ENCODE data around the gene SLC66A2.

The SLC66A2 gene

GRCh38 chr18:79911344-79912270 lies 39.8 kb downstream of the SLC66A2 start:
- TF ChIP-seq FOXM1 (IDR thresholded peaks at IDR 0.05; ENCODE audit: borderline replicate concordance, low read depth) = no peak

GRCh38 chr18:79910563-79911343 lies 40.7 kb downstream of the SLC66A2 start:
- TF ChIP-seq USF1 (IDR thresholded peaks at IDR 0.05) (no peak), RAD21 (IDR thresholded peaks at IDR 0.05; ENCODE audit: low read depth) (no peak), TEAD4 (IDR thresholded peaks at IDR 0.05) (no peak), CEBPB (IDR thresholded peaks at IDR 0.05) (no peak), YY1 (IDR thresholded peaks at IDR 0.05; ENCODE audit: low read depth) (no peak), FOXM1 (IDR thresholded peaks at IDR 0.05; ENCODE audit: borderline replicate concordance, low read depth) (no peak), REST (IDR thresholded peaks at IDR 0.05; ENCODE audit: low read depth) (no peak), ZBTB7A (IDR thresholded peaks at IDR 0.05; ENCODE audit: low read depth) (no peak), EP300 (IDR thresholded peaks at IDR 0.05; ENCODE audit: borderline replicate concordance) (no peak)

- no peak for TF ChIP-seq CREB1 (IDR thresholded peaks at IDR 0.05; ENCODE audit: low read depth)
- TF ChIP-seq ZBTB7A (IDR thresholded peaks at IDR 0.05; ENCODE audit: low read depth) = no peak
- TF ChIP-seq RAD21 (IDR thresholded peaks at IDR 0.05; ENCODE audit: low read depth) = no peak
- no peak for TF ChIP-seq USF1 (IDR thresholded peaks at IDR 0.05)
- no peak for TF ChIP-seq TAF1 (IDR thresholded peaks at IDR 0.05; ENCODE audit: low read depth)
- no peak for TF ChIP-seq TCF12 (IDR thresholded peaks at IDR 0.05; ENCODE audit: low read depth)
- TF ChIP-seq MAX (IDR thresholded peaks at IDR 0.05) = no peak
- TF ChIP-seq NFIC (IDR thresholded peaks at IDR 0.05) = no peak
- no peak for TF ChIP-seq EP300 (IDR thresholded peaks at IDR 0.05; ENCODE audit: borderline replicate concordance)
Measured at GRCh38 chr18:79906706-79907105, 44.7 kb downstream of the SLC66A2 start.

GRCh38 chr18:79905993-79906392 lies 45.5 kb downstream of the SLC66A2 start:
- TF ChIP-seq EP300 (IDR thresholded peaks at IDR 0.05; ENCODE audit: borderline replicate concordance) (no peak), FOXM1 (IDR thresholded peaks at IDR 0.05; ENCODE audit: borderline replicate concordance, low read depth) (no peak), REST (IDR thresholded peaks at IDR 0.05; ENCODE audit: low read depth) (no peak), RAD21 (IDR thresholded peaks at IDR 0.05; ENCODE audit: low read depth) (no peak), USF1 (IDR thresholded peaks at IDR 0.05) (no peak), CEBPB (IDR thresholded peaks at IDR 0.05) (no peak), EGR1 (IDR thresholded peaks at IDR 0.05) (no peak), MAX (IDR thresholded peaks at IDR 0.05) (no peak), YY1 (IDR thresholded peaks at IDR 0.05; ENCODE audit: low read depth) (no peak), TCF12 (IDR thresholded peaks at IDR 0.05; ENCODE audit: low read depth) (no peak)

GRCh38 chr18:79905389-79905911 lies 46.0 kb downstream of the SLC66A2 start:
- TF ChIP-seq TAF1 (IDR thresholded peaks at IDR 0.05; ENCODE audit: low read depth) (no peak), NFIC (IDR thresholded peaks at IDR 0.05) (no peak), CEBPB (IDR thresholded peaks at IDR 0.05) (no peak), FOXM1 (IDR thresholded peaks at IDR 0.05; ENCODE audit: borderline replicate concordance, low read depth) (no peak), MAX (IDR thresholded peaks at IDR 0.05) (no peak), USF1 (IDR thresholded peaks at IDR 0.05) (no peak), RAD21 (IDR thresholded peaks at IDR 0.05; ENCODE audit: low read depth) (no peak), TCF12 (IDR thresholded peaks at IDR 0.05; ENCODE audit: low read depth) (no peak), EGR1 (IDR thresholded peaks at IDR 0.05) (no peak), ZBTB7A (IDR thresholded peaks at IDR 0.05; ENCODE audit: low read depth) (no peak), CREB1 (IDR thresholded peaks at IDR 0.05; ENCODE audit: low read depth) (no peak), YY1 (IDR thresholded peaks at IDR 0.05; ENCODE audit: low read depth) (no peak), EP300 (IDR thresholded peaks at IDR 0.05; ENCODE audit: borderline replicate concordance) (no peak), TEAD4 (IDR thresholded peaks at IDR 0.05) (no peak), REST (IDR thresholded peaks at IDR 0.05; ENCODE audit: low read depth) (no peak)
